Kidney (tissue), 14 donors: ENCODE measurements around the gene MYH15. TPM values are rescaled to one million over a fixed set of nuclear protein-coding genes. Genes with fewer than 3 reads are reported as not detected.

Source experiments
- DNase-seq, 5 donors: peaks; one replicate each; pipeline ENCODE4 v3.0.0-alpha.2; 2013 to 2020
- FAIRE-seq: peaks from 2 replicates; lab custom pipeline; 2012; peaks lifted over from hg19 to GRCh38; lab: Jason Lieb, UNC
- H3K27ac ChIP-seq, 2 donors: one replicate each; pipeline ENCODE4 v1.7.0; 2013; ENCODE audit warnings: low read depth in 2 of 2, low read length in 2 of 2, inconsistent platforms in 1 of 2
- H3K27me3 ChIP-seq: one replicate; pipeline ENCODE4 v1.7.1; 2013; ENCODE audit warnings: low read length, inconsistent platforms; ENCODE audit not compliant: control insufficient read depth, insufficient read depth
- H3K36me3 ChIP-seq, 3 donors: one replicate each; pipeline versions ENCODE4 v1.7.0 to v1.7.1; 2013; ENCODE audit warnings: low read length in 3 of 3, control low read depth in 1 of 3, inconsistent platforms in 1 of 3; ENCODE audit not compliant: insufficient read depth in 3 of 3, control insufficient read depth in 2 of 3
- H3K4me1 ChIP-seq, 3 donors: one replicate each; pipeline versions ENCODE4 v1.7.0 to v1.7.1; 2013; ENCODE audit warnings: low read length in 3 of 3, inconsistent platforms in 1 of 3, low read depth in 1 of 3; ENCODE audit not compliant: control insufficient read depth in 2 of 3, insufficient read depth in 2 of 3
- H3K4me3 ChIP-seq, 3 donors: one replicate each; pipeline versions ENCODE4 v1.7.0 to v1.8.1; 2013; ENCODE audit warnings: low read length in 3 of 3, control low read depth in 1 of 3, inconsistent platforms in 1 of 3
- H3K9ac ChIP-seq, 3 donors: one replicate each; pipeline versions ENCODE4 v1.7.0 to v1.7.1; 2013; ENCODE audit warnings: low read length in 3 of 3, control low read depth in 1 of 3, inconsistent platforms in 1 of 3
- H3K9me3 ChIP-seq, 3 donors: one replicate each; pipeline versions ENCODE4 v1.7.0 to v1.7.1; 2013; ENCODE audit warnings: low read length in 3 of 3, control low read depth in 1 of 3, inconsistent platforms in 1 of 3; ENCODE audit not compliant: control insufficient read depth in 2 of 3, insufficient read depth in 1 of 3
- intact Hi-C: fragments of 100-400 bp; cut with DNase I; formaldehyde crosslinking; loops from one replicate; pipeline ENCODE4 v1.11.1; 2022
- polyA plus RNA-seq: library from polyadenylated mRNA; stranded (reverse); fragments of 350-450 nt; fragmentation: Illumina TruSeq; extraction: RNeasy Lipid Tissue Mini Kit (QIAGEN cat#74804); gene quantifications from one replicate; pipeline ENCODE4 v1.2.3, GENCODE V29; 2014; ENCODE audit warnings: low read depth, low replicate concordance; ENCODE audit not compliant: insufficient read depth
- total RNA-seq: library from RNA; stranded (reverse); fragmentation: NEBNext Ultra II Directional; extraction: Animal tissue kit (Norgen Biotek cat#: 25700); gene quantifications from one replicate; pipeline ENCODE4 v1.2.1, GENCODE V29; 2021
- TF ChIP-seq, protein P1 (sequence below): IDR thresholded peaks from 3 replicates; pipeline ENCODE4 v1.5.1; 2012; ENCODE audit warnings: mild to moderate bottlenecking, moderate library complexity, borderline replicate concordance; ENCODE audit not compliant: insufficient read depth; ENCODE audit errors: extremely low read depth
- donor health status: control.
- donor health status: control.
- donor health status: control.
- donor health status: control.
- donor health status: control.
- donor health status: DM: yes; HTN: yes; CAD: no.
- donor health status: Normal renal cell carcinoma (clear cell type).

Gene MYH15
- total and polyA plus RNA-seq, 2 donors from 2014 or later = 0.44 TPM; not detected in 1

- Histone ChIP-seq H3K9ac (no peak overlapping the region), H3K27ac (no peak overlapping the region), H3K9me3 (peaks cover 0 to 6% (median 0%) of the 10 kb centered on the region in 3 donors), H3K36me3 (no peaks in the 10 kb centered on the region), H3K27me3 (no peaks in the 10 kb centered on the region), H3K4me1 (no peaks in the 10 kb centered on the region), H3K4me3 (no peak overlapping the region)
- no peak for DNase-seq
- FAIRE-seq = no peak
- TF ChIP-seq, protein P1, sequence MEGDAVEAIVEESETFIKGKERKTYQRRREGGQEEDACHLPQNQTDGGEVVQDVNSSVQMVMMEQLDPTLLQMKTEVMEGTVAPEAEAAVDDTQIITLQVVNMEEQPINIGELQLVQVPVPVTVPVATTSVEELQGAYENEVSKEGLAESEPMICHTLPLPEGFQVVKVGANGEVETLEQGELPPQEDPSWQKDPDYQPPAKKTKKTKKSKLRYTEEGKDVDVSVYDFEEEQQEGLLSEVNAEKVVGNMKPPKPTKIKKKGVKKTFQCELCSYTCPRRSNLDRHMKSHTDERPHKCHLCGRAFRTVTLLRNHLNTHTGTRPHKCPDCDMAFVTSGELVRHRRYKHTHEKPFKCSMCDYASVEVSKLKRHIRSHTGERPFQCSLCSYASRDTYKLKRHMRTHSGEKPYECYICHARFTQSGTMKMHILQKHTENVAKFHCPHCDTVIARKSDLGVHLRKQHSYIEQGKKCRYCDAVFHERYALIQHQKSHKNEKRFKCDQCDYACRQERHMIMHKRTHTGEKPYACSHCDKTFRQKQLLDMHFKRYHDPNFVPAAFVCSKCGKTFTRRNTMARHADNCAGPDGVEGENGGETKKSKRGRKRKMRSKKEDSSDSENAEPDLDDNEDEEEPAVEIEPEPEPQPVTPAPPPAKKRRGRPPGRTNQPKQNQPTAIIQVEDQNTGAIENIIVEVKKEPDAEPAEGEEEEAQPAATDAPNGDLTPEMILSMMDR = no peak
- intact Hi-C loops = no loop called here
Measured at GRCh38 chr3:108447096-108447847, 63.1 kb downstream of the MYH15 start.

DNA sequence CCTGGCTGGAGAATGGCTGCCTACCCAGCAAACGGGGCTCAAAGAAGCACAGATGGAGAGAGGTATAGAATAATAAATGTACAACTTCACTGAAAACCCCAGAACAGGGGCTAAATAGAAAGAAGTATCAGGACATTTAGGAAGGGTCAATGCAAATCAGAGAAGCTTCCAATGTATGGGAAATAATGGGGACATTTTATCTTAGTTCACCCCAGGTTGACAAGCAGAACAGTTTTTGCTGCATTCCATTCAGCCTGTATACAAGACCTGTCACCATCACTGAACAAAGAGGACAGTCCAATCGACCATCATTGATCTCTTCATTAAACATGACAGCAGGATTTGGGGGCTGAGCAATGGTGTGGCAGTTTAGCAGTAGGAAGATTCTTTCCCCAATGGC is 68.1 kb downstream of the MYH15 start:
- Histone ChIP-seq H3K9me3 (peaks cover 0 to 6% (median 0%) of the 10 kb centered on the region in 3 donors), H3K27me3 (no peaks in the 10 kb centered on the region), H3K27ac (no peak overlapping the region), H3K9ac (no peak overlapping the region), H3K4me3 (no peak overlapping the region), H3K36me3 (no peaks in the 10 kb centered on the region), H3K4me1 (no peaks in the 10 kb centered on the region)
- no peak for DNase-seq
- TF ChIP-seq, protein P1 = no peak
- intact Hi-C loops = no loop called here
- no peak for FAIRE-seq

GRCh38 chr3:108441518-108441917 is 68.9 kb downstream of the MYH15 start:
- H3K9ac ChIP-seq = no peak overlapping the region
- DNase-seq = no peak
- H3K27ac ChIP-seq = no peak overlapping the region
- TF ChIP-seq, protein P1 = no peak
- peaks cover 0 to 3% (median 0%) of the 10 kb centered on the region in 3 donors for H3K9me3 ChIP-seq
- no peak for FAIRE-seq
- H3K4me1 ChIP-seq = no peaks in the 10 kb centered on the region
- H3K27me3 ChIP-seq = no peaks in the 10 kb centered on the region
- H3K36me3 ChIP-seq = no peaks in the 10 kb centered on the region
- intact Hi-C loops = no loop called here
- H3K4me3 ChIP-seq = no peak overlapping the region
